ENCODE data around the gene RNF41.

RNF41 gene

GRCh38 chr12:56241424-56242303 is 19.9 kb upstream of the RNF41 start:
- TF ChIP-seq EZH2phosphoT487 (IDR thresholded peaks at IDR 0.05; ENCODE audit: borderline replicate concordance, low read length), result no peak
- H3F3A ChIP-seq (ENCODE audit: control insufficient read depth, insufficient read depth), result no peaks in the 10 kb centered on the region
- no peaks in the 10 kb centered on the region for H3K9me2 ChIP-seq (replicated peaks; ENCODE audit: control insufficient read depth, low read length)
- H3K9me3 ChIP-seq (ENCODE audit: control insufficient read depth, insufficient read depth, low read length), result no peaks in the 10 kb centered on the region
- no peak overlapping the region for H3K4me3 ChIP-seq (ENCODE audit: low read length)
- no peak overlapping the region for H3K4me2 ChIP-seq (ENCODE audit: low read length)
- no peaks in the 10 kb centered on the region for H3K27me3 ChIP-seq (ENCODE audit: control insufficient read depth, low read length)
- peaks cover 17% of the 10 kb centered on the region for H3K4me1 ChIP-seq (ENCODE audit: control insufficient read depth, low read length)
- no peak overlapping the region for H3K27ac ChIP-seq (ENCODE audit: low read depth, low read length)
- H3K36me3 ChIP-seq (ENCODE audit: control insufficient read depth, low read length), result peaks cover 52% of the 10 kb centered on the region
- no peaks in the 10 kb centered on the region for H3K79me2 ChIP-seq (ENCODE audit: control insufficient read depth, low read length)
- H4K20me1 ChIP-seq (ENCODE audit: control insufficient read depth, insufficient read depth, low read depth, low read length), result no peaks in the 10 kb centered on the region

GRCh38 chr12:56237552-56237951 is 15.8 kb upstream of the RNF41 start:
- Histone ChIP-seq H3K4me3 (ENCODE audit: low read length) (no peak overlapping the region), H3K36me3 (ENCODE audit: control insufficient read depth, low read length) (peaks cover 19% of the 10 kb centered on the region), H4K20me1 (ENCODE audit: control insufficient read depth, insufficient read depth, low read depth, low read length) (no peaks in the 10 kb centered on the region)

GRCh38 chr12:56236985-56237384 is 15.3 kb upstream of the RNF41 start:
- Histone ChIP-seq H3K4me2 (ENCODE audit: low read length) (no peak overlapping the region), H3K4me3 (ENCODE audit: low read length) (no peak overlapping the region), H4K20me1 (ENCODE audit: control insufficient read depth, insufficient read depth, low read depth, low read length) (no peaks in the 10 kb centered on the region), H3K27me3 (ENCODE audit: control insufficient read depth, low read length) (no peaks in the 10 kb centered on the region), H3K27ac (ENCODE audit: low read depth, low read length) (no peak overlapping the region), H3K4me1 (ENCODE audit: control insufficient read depth, low read length) (peaks cover under 1% of the 10 kb centered on the region; the same call in 1 of the 2 replicates), H3F3A (ENCODE audit: control insufficient read depth, insufficient read depth) (no peaks in the 10 kb centered on the region), H3K9me2 (replicated peaks; ENCODE audit: control insufficient read depth, low read length) (no peaks in the 10 kb centered on the region), H3K36me3 (ENCODE audit: control insufficient read depth, low read length) (peaks cover 13% of the 10 kb centered on the region), H3K9me3 (ENCODE audit: control insufficient read depth, insufficient read depth, low read length) (no peaks in the 10 kb centered on the region), H3K79me2 (ENCODE audit: control insufficient read depth, low read length) (no peaks in the 10 kb centered on the region)
- TF ChIP-seq CTCF (IDR thresholded peaks at IDR 0.05; ENCODE audit: low read depth, low read length, poor library complexity, severe bottlenecking), result no peak
- TF ChIP-seq EZH2phosphoT487 (IDR thresholded peaks at IDR 0.05; ENCODE audit: borderline replicate concordance, low read length), result no peak

More at GRCh38 chr12:56237552-56237951, 15.8 kb upstream of the RNF41 start:
- H3K9me2 ChIP-seq (replicated peaks; ENCODE audit: control insufficient read depth, low read length), result no peaks in the 10 kb centered on the region
- no peak overlapping the region for H3K27ac ChIP-seq (ENCODE audit: low read depth, low read length)
- no peaks in the 10 kb centered on the region for H3K79me2 ChIP-seq (ENCODE audit: control insufficient read depth, low read length)
- peaks cover 6% of the 10 kb centered on the region for H3K4me1 ChIP-seq (ENCODE audit: control insufficient read depth, low read length)
- TF ChIP-seq EZH2phosphoT487 (IDR thresholded peaks at IDR 0.05; ENCODE audit: borderline replicate concordance, low read length), result no peak
- TF ChIP-seq CTCF (IDR thresholded peaks at IDR 0.05; ENCODE audit: low read depth, low read length, poor library complexity, severe bottlenecking), result no peak
- H3K27me3 ChIP-seq (ENCODE audit: control insufficient read depth, low read length), result no peaks in the 10 kb centered on the region
- no peak overlapping the region for H3K4me2 ChIP-seq (ENCODE audit: low read length)
- H3F3A ChIP-seq (ENCODE audit: control insufficient read depth, insufficient read depth), result no peaks in the 10 kb centered on the region
- H3K9me3 ChIP-seq (ENCODE audit: control insufficient read depth, insufficient read depth, low read length), result no peaks in the 10 kb centered on the region

GRCh38 chr12:56236091-56236490 is 14.4 kb upstream of the RNF41 start:
- no peaks in the 10 kb centered on the region for H3K4me1 ChIP-seq (ENCODE audit: control insufficient read depth, low read length)
- no peak for TF ChIP-seq CTCF (IDR thresholded peaks at IDR 0.05; ENCODE audit: low read depth, low read length, poor library complexity, severe bottlenecking)
- no peak for TF ChIP-seq EZH2phosphoT487 (IDR thresholded peaks at IDR 0.05; ENCODE audit: borderline replicate concordance, low read length)
- H3F3A ChIP-seq (ENCODE audit: control insufficient read depth, insufficient read depth), result no peaks in the 10 kb centered on the region
- H3K4me2 ChIP-seq (ENCODE audit: low read length), result no peak overlapping the region
- H3K27ac ChIP-seq (ENCODE audit: low read depth, low read length), result no peak overlapping the region
- H3K79me2 ChIP-seq (ENCODE audit: control insufficient read depth, low read length), result no peaks in the 10 kb centered on the region
- H3K27me3 ChIP-seq (ENCODE audit: control insufficient read depth, low read length), result no peaks in the 10 kb centered on the region
- H4K20me1 ChIP-seq (ENCODE audit: control insufficient read depth, insufficient read depth, low read depth, low read length), result no peaks in the 10 kb centered on the region
- H3K4me3 ChIP-seq (ENCODE audit: low read length), result no peak overlapping the region
- H3K9me3 ChIP-seq (ENCODE audit: control insufficient read depth, insufficient read depth, low read length), result no peaks in the 10 kb centered on the region
- peaks cover 5% of the 10 kb centered on the region; the same call in 1 of the 2 replicates for H3K36me3 ChIP-seq (ENCODE audit: control insufficient read depth, low read length)
- no peaks in the 10 kb centered on the region for H3K9me2 ChIP-seq (replicated peaks; ENCODE audit: control insufficient read depth, low read length)
